Trophoblast cell (in vitro differentiated cells and primary cell): Measurements from ENCODE around the gene PLEKHA7.

Experiments used
- DNase-seq, 2 donors: peaks; one replicate each; pipeline ENCODE4 v3.0.0-alpha.2; 2016
- H2AFZ ChIP-seq: 2 replicates; pipeline ENCODE4 v1.6.1; 2013; ENCODE audit warnings: low read length, moderate library complexity, mild to moderate bottlenecking; ENCODE audit not compliant: insufficient read depth, poor library complexity
- H2AK5ac ChIP-seq: 2 replicates; pipeline ENCODE4 v1.6.1; 2013; ENCODE audit warnings: mild to moderate bottlenecking, low read length
- H2BK120ac ChIP-seq: 2 replicates; pipeline ENCODE4 v1.6.1; 2013; ENCODE audit warnings: low read length, mild to moderate bottlenecking, moderate library complexity; ENCODE audit not compliant: insufficient read depth, poor library complexity
- H2BK12ac ChIP-seq: 2 replicates; pipeline ENCODE4 v1.6.1; 2013; ENCODE audit warnings: mild to moderate bottlenecking, low read length, moderate library complexity
- H2BK5ac ChIP-seq: 2 replicates; pipeline ENCODE4 v1.6.1; 2013; ENCODE audit warnings: low read length, low read depth, moderate library complexity, mild to moderate bottlenecking; ENCODE audit not compliant: poor library complexity
- H3K14ac ChIP-seq: 2 replicates; pipeline ENCODE4 v1.6.1; 2013; ENCODE audit warnings: mild to moderate bottlenecking, low read length
- H3K18ac ChIP-seq: 2 replicates; pipeline ENCODE4 v1.6.1; 2013; ENCODE audit warnings: mild to moderate bottlenecking, low read length
- H3K23ac ChIP-seq: 2 replicates; pipeline ENCODE4 v1.6.1; 2013; ENCODE audit warnings: low read length
- H3K27ac ChIP-seq: 2 replicates; pipeline ENCODE4 v1.5.1; 2013; ENCODE audit warnings: low read depth, mild to moderate bottlenecking, inconsistent platforms, low read length, moderate library complexity
- H3K27me3 ChIP-seq: 2 replicates; pipeline ENCODE4 v1.6.1; 2013; ENCODE audit warnings: inconsistent platforms, mild to moderate bottlenecking, low read length, moderate library complexity; ENCODE audit not compliant: insufficient read depth
- H3K36me3 ChIP-seq, 2 experiments: 1 replicate in 1 of 2; 2 replicates in 1 of 2; pipeline ENCODE4 v1.6.1; 2013; ENCODE audit warnings: low read length in 2 of 2, mild to moderate bottlenecking in 2 of 2, moderate library complexity in 1 of 2; ENCODE audit not compliant: insufficient read depth in 2 of 2, control insufficient read depth in 1 of 2
- H3K4ac ChIP-seq: 2 replicates; pipeline ENCODE4 v1.6.1; 2013; ENCODE audit warnings: low read depth, mild to moderate bottlenecking, low read length, moderate library complexity
- H3K4me1 ChIP-seq, 2 experiments: 1 replicate in 1 of 2; 2 replicates in 1 of 2; pipeline ENCODE4 v1.6.1; 2013; ENCODE audit warnings: low read length in 2 of 2, mild to moderate bottlenecking in 2 of 2, moderate library complexity in 1 of 2; ENCODE audit not compliant: insufficient read depth in 2 of 2, control insufficient read depth in 1 of 2
- H3K4me2 ChIP-seq: 2 replicates; pipeline ENCODE4 v1.6.1; 2013; ENCODE audit warnings: inconsistent platforms, mild to moderate bottlenecking, low read length, moderate library complexity
- H3K4me3 ChIP-seq: 2 replicates; pipeline ENCODE4 v1.5.1; 2013; ENCODE audit warnings: mild to moderate bottlenecking, low read depth, low read length, inconsistent platforms
- H3K79me1 ChIP-seq: one replicate; pipeline ENCODE4 v1.6.1; 2013; ENCODE audit warnings: low read length
- H3K79me2 ChIP-seq: 2 replicates; pipeline ENCODE4 v1.6.1; 2013; ENCODE audit warnings: low read length, mild to moderate bottlenecking; ENCODE audit not compliant: control insufficient read depth, insufficient read depth, poor library complexity
- H3K9ac ChIP-seq: 2 replicates; pipeline ENCODE4 v1.6.1; 2013; ENCODE audit warnings: mild to moderate bottlenecking, low read length
- H3K9me3 ChIP-seq: 2 replicates; pipeline ENCODE4 v1.6.1; 2013; ENCODE audit warnings: low read depth, mild to moderate bottlenecking, control low read depth, inconsistent platforms, low read length; ENCODE audit not compliant: insufficient read depth
- H4K12ac ChIP-seq: 2 replicates; pipeline ENCODE4 v1.6.1; 2013; ENCODE audit warnings: low read depth, mild to moderate bottlenecking, low read length, moderate library complexity
- H4K8ac ChIP-seq: 2 replicates; pipeline ENCODE4 v1.6.1; 2013; ENCODE audit warnings: low read depth, mild to moderate bottlenecking, low read length, moderate library complexity
- H4K91ac ChIP-seq: one replicate; pipeline ENCODE4 v1.6.1; 2013; ENCODE audit warnings: low read depth, mild to moderate bottlenecking, low read length, moderate library complexity
- WGBS: extraction: QIAGEN DNeasy Blood & Tissue Kit; methylation state at CpG from one replicate; pipeline ENCODE4 v1.1.7; 2013; ENCODE audit warnings: missing lambda C conversion rate; ENCODE audit not compliant: insufficient read length, insufficient coverage; ENCODE audit errors: extremely low coverage; 5-methylcytosine and 5-hydroxymethylcytosine counted together

Gene PLEKHA7

GRCh38 chr11:16784666-16785065 is 229.5 kb downstream of the PLEKHA7 start:
- Histone ChIP-seq H3K18ac (no peak overlapping the region), H3K27ac (no peak overlapping the region), H2AK5ac (no peak overlapping the region), H3K4me1 (peaks cover 21 to 25% of the 10 kb centered on the region in 2 experiments), H3K9ac (no peak overlapping the region), H3K14ac (no peak overlapping the region), H3K4me3 (no peak overlapping the region), H3K79me2 (no peaks in the 10 kb centered on the region), H2BK5ac (no peak overlapping the region), H3K4me2 (no peak overlapping the region), H2AFZ (no peak overlapping the region), H2BK120ac (no peak overlapping the region), H4K8ac (no peak overlapping the region), H3K36me3 (peaks cover 49 to 69% of the 10 kb centered on the region in 2 experiments), H3K23ac (no peak overlapping the region), H4K91ac (no peak overlapping the region), H3K4ac (no peak overlapping the region), H3K27me3 (no peaks in the 10 kb centered on the region), H3K9me3 (peaks cover 3% of the 10 kb centered on the region), H3K79me1 (peaks cover 4% of the 10 kb centered on the region), H4K12ac (no peak overlapping the region), H2BK12ac (no peak overlapping the region)
- WGBS, result no CpG with 5 or more reads among the region's 2 CpGs
- DNase-seq, result no peak

- DNase-seq, result no peak
- Histone ChIP-seq H3K23ac (no peak overlapping the region), H3K4ac (no peak overlapping the region), H2AK5ac (no peak overlapping the region), H2BK120ac (no peak overlapping the region), H2BK12ac (no peak overlapping the region), H3K18ac (no peak overlapping the region), H3K27me3 (no peaks in the 10 kb centered on the region), H2BK5ac (no peak overlapping the region), H4K91ac (no peak overlapping the region), H3K4me2 (no peak overlapping the region), H3K36me3 (peaks cover 47 to 68% of the 10 kb centered on the region in 2 experiments), H3K79me1 (peaks cover 4% of the 10 kb centered on the region), H3K4me3 (no peak overlapping the region), H3K4me1 (peaks cover 21 to 24% of the 10 kb centered on the region in 2 experiments), H3K27ac (no peak overlapping the region), H3K9ac (no peak overlapping the region), H2AFZ (no peak overlapping the region), H3K14ac (no peak overlapping the region), H3K9me3 (peaks cover 3% of the 10 kb centered on the region), H4K12ac (no peak overlapping the region), H4K8ac (no peak overlapping the region), H3K79me2 (no peaks in the 10 kb centered on the region)
- no CpG with 5 or more reads among the region's 2 CpGs for WGBS
These were observed 230.1 kb downstream of the PLEKHA7 start for GRCh38 chr11:16784097-16784496.

- Histone ChIP-seq H4K12ac (peak overlapping the region; percentile 6), H3K9me3 (peaks cover 3% of the 10 kb centered on the region), H2AK5ac (no peak overlapping the region), H3K27ac (no peak overlapping the region), H3K4ac (no peak overlapping the region), H2AFZ (no peak overlapping the region), H3K36me3 (peaks cover 47 to 68% of the 10 kb centered on the region in 2 experiments), H3K79me1 (peaks cover 4% of the 10 kb centered on the region), H3K18ac (peak overlapping the region; percentile 11), H3K79me2 (no peaks in the 10 kb centered on the region), H3K4me2 (no peak overlapping the region), H4K8ac (no peak overlapping the region), H3K4me1 (peaks cover 21 to 22% of the 10 kb centered on the region in 2 experiments), H4K91ac (peak overlapping the region; percentile 48), H3K14ac (no peak overlapping the region), H3K9ac (no peak overlapping the region), H3K27me3 (no peaks in the 10 kb centered on the region), H3K4me3 (no peak overlapping the region), H2BK5ac (no peak overlapping the region), H2BK120ac (peak overlapping the region; percentile 6), H3K23ac (no peak overlapping the region), H2BK12ac (peak overlapping the region; percentile 12)
- DNase-seq, result no peak
- WGBS, result no CpG with 5 or more reads among the region's 22 CpGs
These were observed 230.9 kb downstream of the PLEKHA7 start for GRCh38 chr11:16783321-16783801.

- H2AK5ac ChIP-seq, result no peak overlapping the region
- no peak overlapping the region for H4K91ac ChIP-seq
- peaks cover 3% of the 10 kb centered on the region for H3K9me3 ChIP-seq
- H2BK12ac ChIP-seq, result no peak overlapping the region
- no peak for DNase-seq
- H3K9ac ChIP-seq, result no peak overlapping the region
- no peak overlapping the region for H3K4ac ChIP-seq
- H2BK120ac ChIP-seq, result no peak overlapping the region
- H3K36me3 ChIP-seq, result peaks cover 54 to 72% of the 10 kb centered on the region in 2 experiments
- no peak overlapping the region for H4K8ac ChIP-seq
- no peak overlapping the region for H3K4me2 ChIP-seq
- no CpG with 5 or more reads among the region's 11 CpGs for WGBS
- no peak overlapping the region for H3K18ac ChIP-seq
- H3K27ac ChIP-seq, result no peak overlapping the region
- H3K4me1 ChIP-seq, result peaks cover 20 to 21% of the 10 kb centered on the region in 2 experiments
- H4K12ac ChIP-seq, result no peak overlapping the region
- H3K27me3 ChIP-seq, result no peaks in the 10 kb centered on the region
- H3K79me2 ChIP-seq, result no peaks in the 10 kb centered on the region
- H3K23ac ChIP-seq, result no peak overlapping the region
- H2BK5ac ChIP-seq, result no peak overlapping the region
- H3K14ac ChIP-seq, result no peak overlapping the region
- H3K79me1 ChIP-seq, result peaks cover 4% of the 10 kb centered on the region
- no peak overlapping the region for H3K4me3 ChIP-seq
- no peak overlapping the region for H2AFZ ChIP-seq
These were observed 232.0 kb downstream of the PLEKHA7 start for GRCh38 chr11:16781936-16782919.
